22Rv1 (cell line): ENCODE results near the gene FANK1.

Experiments used
- CTCF ChIP-seq: fragments of 450-650 bp; IDR thresholded peaks from 2 replicates; pipeline ENCODE4 v1.5.1; 2017; ENCODE audit warnings: mild to moderate bottlenecking
- ZFX ChIP-seq: fragments of 450-650 bp; IDR thresholded peaks from 2 replicates; pipeline ENCODE4 v1.6.1; 2017; ENCODE audit warnings: antibody characterized with exemption, borderline replicate concordance

GRCh38 chr10:125929618-125930017, 33.3 kb downstream of the FANK1 start:
- TF ChIP-seq CTCF (no peak), ZFX (no peak)
